ENCODE results near the gene TOR1B.

DNA sequence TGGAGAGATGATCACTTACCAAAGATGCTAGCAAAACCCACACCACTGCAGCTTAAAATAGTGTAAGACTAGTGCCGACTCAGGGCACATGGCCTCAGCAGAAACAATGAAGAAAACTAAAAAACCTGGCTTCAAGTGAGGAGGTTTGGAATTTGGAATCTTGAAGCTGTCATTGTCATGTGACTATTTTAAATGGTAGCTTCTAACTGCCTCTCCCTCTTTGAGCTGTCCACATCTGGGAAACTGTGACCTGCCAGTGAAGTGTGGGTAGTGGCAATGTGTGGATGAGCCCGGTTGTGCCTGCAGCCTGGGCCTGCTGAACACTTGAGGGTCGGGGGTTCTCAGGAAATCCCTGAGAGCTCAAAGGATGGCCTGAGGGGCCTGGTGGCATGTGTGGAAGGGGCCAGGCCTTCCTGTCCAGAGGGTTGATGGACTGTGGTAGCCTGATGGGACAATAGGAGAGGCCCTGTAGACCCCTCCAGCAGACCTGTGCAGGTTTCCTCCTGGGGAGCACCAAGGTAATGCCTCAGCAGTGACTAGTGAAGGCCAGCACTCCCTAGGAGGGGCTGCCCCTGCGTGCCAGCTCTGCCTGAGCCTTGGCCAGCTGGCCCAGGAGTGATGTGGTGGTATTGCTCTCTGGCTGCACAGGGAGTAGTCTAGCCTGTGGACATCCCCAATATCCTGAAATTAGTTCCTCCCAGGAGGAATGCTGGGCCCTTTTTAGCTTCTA lies 45.9 kb downstream of the TOR1B start:
- TF ChIP-seq POLR2A (IDR thresholded peaks at IDR 0.05), result no peak
- TF ChIP-seq EP300 (IDR thresholded peaks at IDR 0.05), result no peak

Data from tibial nerve (tissue), 3 donors.